Immature natural killer cell (primary cell): ENCODE data around the gene CCDC107. TPM values are rescaled to one million over a fixed set of nuclear protein-coding genes. Genes with fewer than 3 reads are reported as not detected.
"Not testable (repeated sequence)": the region's sequence is repeated elsewhere in the genome, so short reads cannot be mapped to it uniquely, and the experiment has no call there.

Source experiments
- DNase-seq, 3 donors: peaks; one replicate each; pipeline ENCODE4 v3.0.0; 2022; ENCODE audit warnings: mixed read lengths in 1 of 3
- H3K27ac Mint-ChIP-seq, 6 donors: one replicate each; pipeline ENCODE4 v1.8.0; 2020; ENCODE audit warnings: mixed read lengths in 6 of 6, mild to moderate bottlenecking in 5 of 6, inconsistent platforms in 4 of 6, moderate library complexity in 3 of 6
- H3K27me3 Mint-ChIP-seq, 3 donors: one replicate each; pipeline ENCODE4 v1.8.0; 2020 to 2021; ENCODE audit warnings: low read depth in 3 of 3, mild to moderate bottlenecking in 3 of 3, mixed read lengths in 3 of 3, moderate library complexity in 3 of 3, inconsistent platforms in 1 of 3
- H3K36me3 Mint-ChIP-seq, 3 donors: one replicate each; pipeline ENCODE4 v1.8.0; 2020; ENCODE audit warnings: mixed read lengths in 3 of 3, inconsistent platforms in 2 of 3, mild to moderate bottlenecking in 2 of 3
- H3K4me1 Mint-ChIP-seq, 2 donors: one replicate each; pipeline ENCODE4 v1.8.0; 2020; ENCODE audit warnings: inconsistent platforms in 2 of 2, mild to moderate bottlenecking in 2 of 2, mixed read lengths in 2 of 2, moderate library complexity in 1 of 2
- H3K4me3 Mint-ChIP-seq, 5 donors: one replicate each; pipeline ENCODE4 v1.8.0; 2020; ENCODE audit warnings: mild to moderate bottlenecking in 5 of 5, mixed read lengths in 5 of 5, inconsistent platforms in 3 of 5, moderate library complexity in 3 of 5
- H3K9me3 Mint-ChIP-seq, 6 donors: one replicate each; pipeline ENCODE4 v1.8.0; 2020; ENCODE audit warnings: mild to moderate bottlenecking in 6 of 6, mixed read lengths in 6 of 6, inconsistent platforms in 4 of 6, moderate library complexity in 3 of 6
- polyA plus RNA-seq, 3 donors: library from polyadenylated mRNA; unstranded; fragments of 300-500 nt; fragmentation: Illumina TruSeq; gene quantifications; one replicate each; pipeline ENCODE4 v1.2.3, GENCODE V29; 2021

The CCDC107 gene
- polyA plus RNA-seq, 3 donors from 2014 or later = 101 to 106 (median 103) TPM

- H3K36me3 Mint-ChIP-seq = peaks cover 0 to 8% (median 0%) of the 10 kb centered on the region in 3 donors
- peak overlapping the region; percentile 92 to 100 (median 99) for H3K27ac Mint-ChIP-seq
- DNase-seq = peak; percentile 86 to 89 (median 87)
- peaks cover 8 to 26% (median 25%) of the 10 kb centered on the region in 3 donors for H3K27me3 Mint-ChIP-seq
- H3K4me1 Mint-ChIP-seq = peaks cover 68 to 71% of the 10 kb centered on the region in 2 donors
- peak overlapping the region; percentile 89 to 93 (median 90) for H3K4me3 Mint-ChIP-seq
- H3K9me3 Mint-ChIP-seq = no peaks in the 10 kb centered on the region
Observed at GRCh38 chr9:35618854-35619799, 39.0 kb upstream of the CCDC107 start.

- H3K4me3 Mint-ChIP-seq = peak overlapping the region; percentile 89 to 93 (median 90)
- H3K36me3 Mint-ChIP-seq = peaks cover 0 to 2% (median 0%) of the 10 kb centered on the region in 3 donors
- H3K9me3 Mint-ChIP-seq = no peaks in the 10 kb centered on the region
- H3K4me1 Mint-ChIP-seq = peaks cover 66 to 73% of the 10 kb centered on the region in 2 donors
- peaks cover 8 to 26% (median 25%) of the 10 kb centered on the region in 3 donors for H3K27me3 Mint-ChIP-seq
- H3K27ac Mint-ChIP-seq = peak overlapping the region; percentile 92 to 100 (median 99)
- DNase-seq = no peak
Observed at GRCh38 chr9:35619800-35620158, 38.3 kb upstream of the CCDC107 start.

GRCh38 chr9:35627575-35627974 is 30.5 kb upstream of the CCDC107 start:
- Mint-ChIP-seq H3K4me3 (no peak overlapping the region), H3K4me1 (peaks cover 3 to 13% of the 10 kb centered on the region in 2 donors), H3K9me3 (no peaks in the 10 kb centered on the region), H3K27me3 (peaks cover 0 to 1% (median 0%) of the 10 kb centered on the region in 3 donors), H3K36me3 (peaks cover 0 to 6% (median 0%) of the 10 kb centered on the region in 3 donors), H3K27ac (peak overlapping the region in 2 of 6 donors; percentile 30 to 50)
- no peak for DNase-seq

GRCh38 chr9:35628389-35628991 is 29.6 kb upstream of the CCDC107 start:
- H3K27me3 Mint-ChIP-seq = peaks cover 0 to 1% (median 0%) of the 10 kb centered on the region in 3 donors
- H3K9me3 Mint-ChIP-seq = no peaks in the 10 kb centered on the region
- peaks cover 0 to 10% (median 0%) of the 10 kb centered on the region in 3 donors for H3K36me3 Mint-ChIP-seq
- H3K27ac Mint-ChIP-seq = no peak overlapping the region
- DNase-seq = no peak
- peaks cover 3 to 13% of the 10 kb centered on the region in 2 donors for H3K4me1 Mint-ChIP-seq
- no peak overlapping the region for H3K4me3 Mint-ChIP-seq

GRCh38 chr9:35629597-35629996 is 28.5 kb upstream of the CCDC107 start:
- no peak for DNase-seq
- H3K27ac Mint-ChIP-seq = peak overlapping the region in 1 of 6 donors; percentile 16
- peaks cover 0 to 1% (median 0%) of the 10 kb centered on the region in 3 donors for H3K27me3 Mint-ChIP-seq
- H3K9me3 Mint-ChIP-seq = no peaks in the 10 kb centered on the region
- H3K4me1 Mint-ChIP-seq = peaks cover 4 to 15% of the 10 kb centered on the region in 2 donors
- H3K36me3 Mint-ChIP-seq = peaks cover 0 to 16% (median 0%) of the 10 kb centered on the region in 3 donors
- H3K4me3 Mint-ChIP-seq = no peak overlapping the region

- Mint-ChIP-seq H3K36me3 (peaks cover 4 to 22% (median 7%) of the 10 kb centered on the region in 3 donors), H3K27ac (peak overlapping the region; percentile 95 to 98 (median 97)), H3K9me3 (no peaks in the 10 kb centered on the region), H3K4me3 (peak overlapping the region; percentile 71 to 91 (median 76)), H3K4me1 (peaks cover 60 to 63% of the 10 kb centered on the region in 2 donors), H3K27me3 (peaks cover 0 to 3% (median 0%) of the 10 kb centered on the region in 3 donors)
- no peak for DNase-seq
Observed at GRCh38 chr9:35635730-35636129, 22.4 kb upstream of the CCDC107 start.

- H3K9me3 Mint-ChIP-seq = no peaks in the 10 kb centered on the region
- peak overlapping the region; percentile 95 to 98 (median 97) for H3K27ac Mint-ChIP-seq
- H3K36me3 Mint-ChIP-seq = peaks cover 6 to 22% (median 11%) of the 10 kb centered on the region in 3 donors
- H3K4me3 Mint-ChIP-seq = peak overlapping the region; percentile 71 to 91 (median 76)
- peak in 2 of 3 donors; percentile 26 to 28 for DNase-seq
- H3K4me1 Mint-ChIP-seq = peaks cover 65 to 69% of the 10 kb centered on the region in 2 donors
- peaks cover 0 to 3% (median 0%) of the 10 kb centered on the region in 3 donors for H3K27me3 Mint-ChIP-seq
Observed at GRCh38 chr9:35636135-35636876, 21.8 kb upstream of the CCDC107 start.

- not testable (repeated sequence) for DNase-seq, H3K9me3 Mint-ChIP-seq, H3K27me3 Mint-ChIP-seq
- H3K36me3 Mint-ChIP-seq = peaks cover 6 to 22% (median 11%) of the 10 kb centered on the region in 3 donors
- H3K4me3 Mint-ChIP-seq = peak overlapping the region; percentile 71 to 91 (median 76)
- peaks cover 71 to 75% of the 10 kb centered on the region in 2 donors for H3K4me1 Mint-ChIP-seq
- H3K27ac Mint-ChIP-seq = peak overlapping the region; percentile 95 to 98 (median 97)
Observed at GRCh38 chr9:35636877-35637246, 21.2 kb upstream of the CCDC107 start.

- H3K4me1 Mint-ChIP-seq = peaks cover 71 to 76% of the 10 kb centered on the region in 2 donors
- H3K27ac Mint-ChIP-seq = peak overlapping the region; percentile 95 to 98 (median 97)
- H3K36me3 Mint-ChIP-seq = peaks cover 6 to 22% (median 11%) of the 10 kb centered on the region in 3 donors
- not testable (repeated sequence) for H3K27me3 Mint-ChIP-seq, H3K9me3 Mint-ChIP-seq, DNase-seq
- H3K4me3 Mint-ChIP-seq = peak overlapping the region; percentile 71 to 91 (median 76)
Observed at GRCh38 chr9:35637427-35637955, 20.6 kb upstream of the CCDC107 start.

GRCh38 chr9:35638751-35639150 is 19.3 kb upstream of the CCDC107 start:
- Mint-ChIP-seq H3K27ac (peak overlapping the region; percentile 95 to 98 (median 97)), H3K36me3 (peaks cover 10 to 16% (median 11%) of the 10 kb centered on the region in 3 donors), H3K4me3 (peak overlapping the region; percentile 59 to 91 (median 75)), H3K4me1 (peaks cover 77 to 87% of the 10 kb centered on the region in 2 donors)
- not testable (repeated sequence) for H3K27me3 Mint-ChIP-seq, H3K9me3 Mint-ChIP-seq
- DNase-seq = peak; percentile 64 to 68 (median 68)

GRCh38 chr9:35639225-35639624 is 18.9 kb upstream of the CCDC107 start:
- not testable (repeated sequence) for H3K9me3 Mint-ChIP-seq, H3K27me3 Mint-ChIP-seq
- peak overlapping the region; percentile 95 to 98 (median 97) for H3K27ac Mint-ChIP-seq
- H3K36me3 Mint-ChIP-seq = peaks cover 10 to 12% (median 12%) of the 10 kb centered on the region in 3 donors
- peaks cover 77 to 89% of the 10 kb centered on the region in 2 donors for H3K4me1 Mint-ChIP-seq
- peak in 1 of 3 donors; percentile 28 for DNase-seq
- H3K4me3 Mint-ChIP-seq = peak overlapping the region; percentile 59 to 91 (median 75)

- H3K4me3 Mint-ChIP-seq = peak overlapping the region; percentile 59 to 91 (median 75)
- H3K4me1 Mint-ChIP-seq = peaks cover 79 to 91% of the 10 kb centered on the region in 2 donors
- H3K27ac Mint-ChIP-seq = peak overlapping the region; percentile 95 to 98 (median 97)
- no peaks in the 10 kb centered on the region for H3K9me3 Mint-ChIP-seq
- DNase-seq = no peak
- H3K27me3 Mint-ChIP-seq = peaks cover 0 to 2% (median 0%) of the 10 kb centered on the region in 3 donors
- peaks cover 10 to 16% (median 12%) of the 10 kb centered on the region in 3 donors for H3K36me3 Mint-ChIP-seq
Observed at GRCh38 chr9:35639631-35640030, 18.5 kb upstream of the CCDC107 start.

- H3K4me3 Mint-ChIP-seq = peak overlapping the region in 2 of 5 donors; percentile 45 to 56
Observed at GRCh38 chr9:35640431-35640830, 17.7 kb upstream of the CCDC107 start.

More at GRCh38 chr9:35640431-35640830, 17.7 kb upstream of the CCDC107 start:
- H3K27ac Mint-ChIP-seq = peak overlapping the region; percentile 30 to 97 (median 80)
- not testable (repeated sequence) for DNase-seq, H3K9me3 Mint-ChIP-seq, H3K27me3 Mint-ChIP-seq
- peaks cover 10 to 16% (median 12%) of the 10 kb centered on the region in 3 donors for H3K36me3 Mint-ChIP-seq
- peaks cover 76 to 88% of the 10 kb centered on the region in 2 donors for H3K4me1 Mint-ChIP-seq
